Measurements from ENCODE around the gene GNAS-AS1.
"Not testable (repeated sequence)": the region's sequence is repeated elsewhere in the genome, so short reads cannot be mapped to it uniquely, and the experiment has no call there.

GNAS-AS1 gene

DNA sequence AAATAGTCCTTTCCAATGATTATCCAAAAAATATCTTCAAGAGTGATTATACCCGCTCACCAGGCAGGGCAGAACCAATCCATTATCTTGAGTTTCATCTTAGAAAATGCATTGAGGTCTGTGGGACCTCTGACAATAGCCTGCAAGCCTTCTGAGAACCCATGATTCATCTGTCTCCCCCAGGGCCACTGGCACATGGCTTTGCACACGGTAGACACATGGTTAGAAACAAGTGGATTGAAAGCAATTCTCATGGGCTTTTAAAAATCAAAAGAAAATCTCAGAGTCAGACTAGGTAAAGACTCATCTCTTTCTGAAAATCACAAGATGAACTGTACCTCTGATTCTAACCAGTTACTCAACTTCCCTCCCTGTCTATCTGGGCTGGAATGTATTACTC lies 15.5 kb downstream of the GNAS-AS1 start:
- no peak for DNase-seq (ENCODE audit: low spot score)

DNA sequence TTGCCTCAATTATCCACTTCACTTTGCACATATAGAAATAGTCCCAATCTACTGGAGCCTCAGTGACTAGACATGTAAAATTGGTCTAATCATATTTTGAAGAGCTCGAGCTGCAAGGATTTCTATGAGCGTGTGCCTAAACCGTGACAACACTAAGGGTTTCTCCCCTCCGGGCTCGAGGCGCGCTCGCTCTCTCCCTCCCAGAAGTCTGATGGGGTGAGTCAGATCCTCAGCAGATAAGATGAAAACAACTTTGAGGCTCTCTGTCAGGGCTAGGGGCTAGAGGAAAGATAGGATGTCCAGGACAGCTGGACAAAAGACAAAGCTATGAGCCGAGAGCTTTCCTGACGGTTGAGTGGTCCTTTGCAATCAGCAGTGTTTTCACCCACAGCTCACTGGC lies 16.8 kb downstream of the GNAS-AS1 start:
- DNase-seq (ENCODE audit: low spot score): no peak

DNA sequence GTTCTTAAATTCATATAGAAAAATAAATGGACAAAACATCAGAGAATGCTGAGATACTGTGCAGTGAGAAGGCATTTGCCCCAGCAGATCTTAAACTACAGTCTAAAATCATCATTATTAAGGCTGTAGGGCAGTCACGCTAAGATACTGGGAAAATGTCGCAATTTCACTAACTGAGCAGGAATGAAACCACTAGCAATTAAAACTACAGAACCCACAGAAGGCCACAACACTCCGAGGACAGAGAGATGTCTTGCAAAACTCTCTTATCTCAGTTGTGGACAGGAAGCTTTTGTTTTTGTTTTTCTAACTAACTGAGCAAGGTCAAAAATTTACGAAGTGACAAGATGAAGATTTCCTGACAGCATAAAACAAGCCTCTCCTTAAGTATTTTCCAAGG lies 18.2 kb downstream of the GNAS-AS1 start:
- DNase-seq (ENCODE audit: low spot score): no peak

DNA sequence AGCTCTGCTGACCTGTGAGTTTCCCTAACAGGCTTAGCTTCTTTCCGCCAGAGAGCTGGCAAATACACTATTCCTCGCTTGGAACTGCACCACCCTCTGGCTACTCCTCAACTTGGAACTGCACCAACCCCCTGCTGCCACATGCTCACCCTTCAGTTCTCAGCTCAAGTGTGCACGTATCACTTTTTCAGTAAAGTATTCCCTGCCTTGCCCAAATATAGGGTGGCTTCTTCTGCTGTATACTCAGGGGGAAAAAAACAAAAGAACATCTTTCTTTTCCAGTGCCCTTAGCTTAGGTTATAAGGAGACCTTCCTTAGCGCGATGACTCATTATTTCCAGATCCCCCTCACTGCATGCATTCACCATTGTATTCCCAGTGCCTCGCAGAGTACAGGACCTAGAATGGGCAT lies 21.2 kb downstream of the GNAS-AS1 start:
- no peak for DNase-seq (ENCODE audit: low spot score)

DNA sequence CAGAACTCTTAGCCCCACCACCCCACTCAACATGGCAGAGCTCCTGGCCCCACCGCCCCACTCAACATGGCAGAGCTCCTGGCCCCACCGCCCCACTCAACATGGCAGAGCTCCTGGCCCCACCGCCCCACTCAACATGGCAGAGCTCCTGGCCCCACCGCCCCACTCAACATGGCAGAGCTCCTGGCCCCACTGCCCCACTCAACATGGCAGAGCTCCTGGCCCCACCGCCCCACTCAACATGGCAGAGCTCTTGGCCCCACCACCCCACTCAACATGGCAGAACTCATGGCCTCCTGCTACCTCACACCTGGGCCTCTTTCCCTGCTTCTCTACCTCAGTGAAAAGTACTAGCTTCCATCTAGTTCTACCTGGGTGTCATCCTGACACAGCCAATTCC lies 21.9 kb downstream of the GNAS-AS1 start:
- not testable (repeated sequence) for DNase-seq (ENCODE audit: low spot score)

DNA sequence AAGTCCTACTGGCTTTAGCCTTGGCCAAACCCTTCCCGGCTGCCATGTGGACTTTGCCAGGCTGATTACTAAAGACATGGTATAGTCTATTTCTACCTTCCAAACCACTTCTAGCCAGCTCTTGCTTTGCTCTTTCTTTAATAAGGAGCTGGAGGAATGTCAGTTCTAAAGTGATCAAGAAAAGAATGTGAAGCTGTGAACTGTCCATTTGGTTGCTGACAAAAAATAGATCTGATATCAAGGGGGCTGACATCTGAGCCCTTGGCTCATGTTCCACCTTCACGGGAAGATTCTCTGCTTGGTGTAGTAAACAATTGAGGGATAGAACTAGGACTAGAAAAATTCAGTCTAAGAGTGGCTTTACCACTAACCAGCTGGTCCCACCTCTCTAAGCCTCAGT lies 22.6 kb downstream of the GNAS-AS1 start:
- no peak for DNase-seq (ENCODE audit: low spot score)

DNA sequence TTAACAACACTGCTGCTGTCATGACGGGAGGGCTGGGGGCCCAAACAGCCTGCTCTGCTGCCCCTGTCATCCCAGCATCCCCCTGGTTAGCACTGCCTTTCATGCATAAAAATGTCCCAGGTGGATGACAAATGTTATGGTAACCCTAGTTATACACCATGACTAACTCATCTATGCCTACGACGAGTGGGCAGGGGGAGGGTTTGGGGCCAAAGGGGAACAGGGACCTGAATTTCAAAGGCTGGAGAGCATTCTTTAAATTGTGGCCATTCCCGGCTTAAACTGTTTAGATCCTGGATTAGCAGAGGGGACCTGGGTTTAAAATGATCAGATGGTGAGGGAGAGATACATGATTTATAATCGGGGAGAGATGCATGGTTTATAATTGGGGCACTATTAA lies 24.4 kb downstream of the GNAS-AS1 start:
- no peak for DNase-seq (ENCODE audit: low spot score)

DNA sequence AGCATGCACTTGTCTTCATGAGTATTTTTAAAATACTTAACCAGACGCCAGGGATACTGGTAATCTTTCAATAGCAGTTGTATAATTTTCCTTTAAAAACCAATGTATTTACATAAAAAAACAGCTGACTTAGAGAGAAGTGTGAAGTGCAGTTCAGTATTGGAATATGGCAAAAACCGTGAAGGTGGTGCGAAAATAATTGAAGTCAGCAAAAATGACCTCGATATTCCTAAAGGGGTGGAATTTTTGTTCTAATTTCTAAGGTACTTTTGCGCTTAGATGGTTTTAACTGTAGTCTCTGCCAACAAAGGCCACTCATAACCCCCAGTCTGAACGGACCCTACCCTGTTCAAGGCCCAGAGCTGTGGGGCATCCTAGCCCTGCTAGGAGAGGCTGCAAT lies 25.3 kb downstream of the GNAS-AS1 start:
- no peak for DNase-seq (ENCODE audit: low spot score)

DNA sequence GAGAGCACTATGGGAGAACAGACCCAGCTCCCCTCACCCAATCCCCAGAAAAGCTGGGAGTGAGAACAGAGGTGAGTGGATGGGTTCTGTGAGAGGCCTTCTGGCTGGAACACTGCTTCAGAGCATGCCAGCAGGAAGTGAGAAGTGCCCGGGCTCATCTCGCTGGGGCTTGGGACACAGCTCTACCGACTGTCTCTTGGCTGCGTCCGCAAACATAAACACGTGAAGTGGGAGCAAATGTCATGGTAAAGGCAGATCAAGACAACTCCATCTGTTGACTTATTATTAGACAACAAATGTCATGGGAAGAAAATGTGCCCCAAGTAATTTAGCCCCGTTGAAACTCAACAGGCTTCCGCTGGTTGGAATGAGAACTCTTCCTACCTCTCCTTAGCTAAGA lies 25.9 kb downstream of the GNAS-AS1 start:
- no peak for DNase-seq (ENCODE audit: low spot score)

DNA sequence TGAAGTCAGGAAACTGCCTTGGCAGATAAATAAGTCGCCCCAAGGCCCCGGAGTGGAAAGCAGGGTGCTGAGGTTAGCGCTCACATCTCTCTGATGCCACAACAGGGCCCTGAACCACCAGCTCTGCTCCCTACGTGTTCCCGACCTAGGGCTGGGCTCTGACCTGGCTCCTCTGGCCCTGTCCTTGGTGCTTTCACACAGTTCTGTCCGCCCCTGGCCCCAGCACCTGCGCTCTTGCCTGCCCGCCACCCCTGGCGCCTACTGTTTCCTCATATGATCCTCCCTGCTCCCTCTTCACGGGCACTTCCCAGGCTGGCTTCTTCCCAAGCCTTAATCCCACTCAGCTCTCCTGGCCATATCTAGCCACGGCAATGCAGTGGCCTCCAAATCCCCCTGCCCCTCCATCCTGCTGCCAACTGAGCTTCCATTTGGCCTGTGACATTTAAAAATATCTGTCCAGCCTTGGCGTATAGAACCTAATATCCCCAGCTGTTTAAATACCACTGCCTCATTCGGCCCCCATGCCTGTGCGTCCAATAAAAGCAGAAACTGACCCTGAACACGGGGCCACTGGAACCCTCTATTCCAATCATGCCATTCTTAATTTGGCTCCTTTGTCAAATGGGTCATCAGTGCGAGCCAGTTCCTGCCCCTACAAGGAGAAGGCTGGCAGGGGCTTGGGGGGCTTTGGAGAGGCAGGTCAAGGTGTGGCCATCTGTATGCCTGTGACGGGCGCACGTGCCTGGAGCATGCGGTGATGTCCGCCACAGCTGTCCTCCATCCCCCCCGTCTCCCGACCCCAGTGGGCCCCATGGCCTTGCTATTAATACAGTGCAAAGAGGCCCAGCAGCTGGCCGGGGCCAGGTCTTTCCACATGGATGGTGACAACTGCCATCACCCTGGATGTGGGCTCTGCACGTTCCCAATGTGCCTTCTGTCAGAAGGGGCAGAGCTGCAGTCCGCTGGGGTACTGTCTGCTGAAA lies 27.7 kb downstream of the GNAS-AS1 start:
- no peak for DNase-seq (ENCODE audit: low spot score)

DNA sequence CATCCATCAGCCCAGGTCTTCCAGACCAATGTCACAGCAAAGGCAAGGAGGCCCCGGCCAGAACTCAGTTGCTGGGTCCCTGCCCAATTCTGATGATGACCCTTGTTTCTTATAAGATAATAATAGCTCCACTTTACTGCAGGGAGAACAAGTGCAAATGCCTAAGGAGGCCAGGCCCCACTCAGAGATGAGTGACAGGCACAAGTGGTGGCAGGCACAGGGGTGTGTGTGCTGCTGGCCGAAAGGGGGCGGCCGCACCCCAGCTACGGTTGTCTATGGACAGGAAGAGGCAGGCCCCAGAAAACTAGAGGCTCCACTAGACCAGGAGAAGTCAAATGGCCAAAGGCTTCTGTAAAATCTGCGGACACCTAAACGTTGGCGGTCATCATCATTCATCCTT lies 28.6 kb downstream of the GNAS-AS1 start:
- no peak for DNase-seq (ENCODE audit: low spot score)

DNA sequence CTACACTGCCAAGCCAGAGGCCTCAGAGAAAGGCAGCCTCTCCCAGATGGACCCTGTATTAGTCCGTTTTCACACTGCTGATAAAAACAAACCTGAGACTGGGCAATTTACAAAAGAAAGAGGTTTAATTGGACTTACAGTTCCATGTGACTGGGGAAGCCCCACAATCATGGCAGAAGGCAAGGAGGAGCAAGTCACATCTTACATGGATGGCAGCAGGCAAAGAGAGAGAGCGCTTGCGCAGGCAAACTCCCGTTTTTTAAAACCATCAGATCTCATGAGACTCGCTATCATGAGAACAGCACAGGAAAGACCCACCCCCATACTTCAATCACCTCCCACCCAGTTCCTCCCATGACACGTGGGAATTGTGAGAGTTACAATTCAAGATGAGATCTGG lies 30.2 kb downstream of the GNAS-AS1 start:
- DNase-seq (ENCODE audit: low spot score): not testable (repeated sequence)

DNA sequence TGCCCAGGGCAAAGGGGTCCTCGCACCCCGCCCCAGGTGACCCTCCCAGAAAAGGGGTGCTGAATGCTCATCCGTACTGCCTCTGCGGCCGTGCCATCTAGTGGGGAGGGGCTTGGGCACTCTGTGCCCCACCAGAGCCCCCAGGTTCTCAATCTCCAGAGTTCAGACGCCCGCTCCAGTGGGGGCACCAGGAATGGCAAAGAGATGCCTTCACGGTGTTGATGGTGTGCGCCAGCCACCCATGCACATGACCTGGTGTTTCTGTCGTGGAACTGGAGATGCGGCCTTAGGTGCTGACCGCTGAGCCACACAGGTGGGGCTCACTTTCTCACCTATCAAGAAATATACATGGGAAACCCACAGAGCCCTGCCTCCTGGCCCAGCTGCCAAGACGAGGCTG lies 30.8 kb downstream of the GNAS-AS1 start:
- DNase-seq (ENCODE audit: low spot score): no peak

DNA sequence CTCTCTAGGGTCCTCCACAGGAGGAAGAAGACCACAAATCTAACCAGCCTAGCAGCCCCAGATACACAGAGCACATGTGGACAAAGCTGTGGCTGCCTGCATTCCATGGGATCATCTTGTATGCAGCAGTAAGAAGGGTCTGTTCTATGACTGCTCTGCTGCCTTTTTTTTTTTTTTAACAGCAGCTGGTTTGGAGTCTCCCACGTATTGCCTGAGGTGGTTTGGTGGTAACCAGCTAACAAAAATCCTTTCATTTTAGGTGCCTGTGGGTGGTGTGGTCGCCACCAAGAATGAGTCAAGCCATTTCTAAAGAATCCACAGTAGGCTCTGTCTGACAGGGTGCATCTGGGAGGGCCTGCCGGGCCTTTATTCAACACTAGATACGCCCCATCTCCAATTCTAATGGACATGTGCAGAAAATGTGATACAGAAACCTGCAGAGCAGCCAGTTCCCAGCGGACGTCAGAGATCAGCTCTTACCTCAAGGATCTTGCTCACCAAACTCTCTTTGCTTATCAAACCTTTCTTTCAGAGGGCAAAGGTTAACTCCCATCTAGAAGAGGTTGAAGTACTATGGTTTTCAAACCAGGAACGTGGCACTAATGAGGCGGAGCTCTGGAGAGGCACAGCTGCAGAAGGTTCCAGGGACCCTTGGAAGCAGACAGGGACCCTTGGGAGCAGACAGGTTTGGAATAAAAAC lies 32.0 kb downstream of the GNAS-AS1 start:
- no peak for DNase-seq (ENCODE audit: low spot score)

DNA sequence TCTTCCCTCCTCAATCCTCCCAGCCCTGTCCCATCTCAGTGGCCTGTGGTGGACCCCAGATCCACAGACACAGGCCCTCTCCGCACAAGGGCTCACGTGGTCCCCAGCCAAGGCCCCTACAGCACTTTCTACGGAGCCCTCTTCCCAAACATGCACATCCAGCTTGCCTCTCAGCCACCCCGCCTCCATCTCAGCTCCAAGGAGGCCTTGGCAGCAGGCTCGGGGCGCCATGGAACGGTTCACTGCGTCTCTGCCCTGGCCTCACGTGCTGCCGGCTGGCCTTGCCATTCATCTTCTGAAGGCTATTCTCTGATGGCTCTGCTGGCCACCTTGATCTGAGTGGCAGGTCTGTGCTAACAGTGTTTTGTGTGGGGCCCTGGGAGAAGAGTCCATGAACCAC lies 33.0 kb downstream of the GNAS-AS1 start:
- no peak for DNase-seq (ENCODE audit: low spot score)

DNA sequence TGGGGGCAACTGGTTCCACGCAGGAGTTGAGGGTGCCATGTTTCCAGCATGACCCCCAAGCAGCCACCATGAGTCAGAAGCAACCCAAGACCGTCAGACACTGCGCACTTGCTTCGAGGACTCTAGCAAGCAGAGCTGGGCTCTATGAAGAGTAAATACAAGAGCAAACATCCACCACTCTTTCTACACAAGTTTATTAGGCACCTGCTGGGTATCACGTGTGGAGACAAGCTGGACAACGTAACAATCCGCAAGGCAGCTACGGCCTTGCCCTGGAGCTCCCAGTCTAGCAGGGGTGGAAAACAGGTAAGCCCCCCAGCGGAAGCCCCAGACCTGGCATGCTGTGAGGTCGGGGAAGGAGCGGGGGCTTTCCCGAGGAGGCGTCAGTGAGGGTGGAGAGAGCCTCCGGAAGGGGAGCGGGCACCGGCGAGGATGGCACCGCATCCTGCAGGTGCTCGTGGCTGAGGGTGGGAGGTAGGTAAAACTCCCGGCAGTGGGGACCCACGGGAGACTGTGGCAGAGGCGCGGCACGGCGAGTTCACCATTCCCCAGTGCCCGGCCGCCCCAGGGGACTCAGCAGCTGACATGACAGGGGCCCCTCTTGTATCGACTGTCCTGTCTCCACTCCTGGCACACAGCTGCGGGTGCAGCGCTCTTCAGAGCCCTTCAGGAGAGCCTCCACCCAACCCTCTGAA lies 33.6 kb downstream of the GNAS-AS1 start:
- no peak for DNase-seq (ENCODE audit: low spot score)

DNA sequence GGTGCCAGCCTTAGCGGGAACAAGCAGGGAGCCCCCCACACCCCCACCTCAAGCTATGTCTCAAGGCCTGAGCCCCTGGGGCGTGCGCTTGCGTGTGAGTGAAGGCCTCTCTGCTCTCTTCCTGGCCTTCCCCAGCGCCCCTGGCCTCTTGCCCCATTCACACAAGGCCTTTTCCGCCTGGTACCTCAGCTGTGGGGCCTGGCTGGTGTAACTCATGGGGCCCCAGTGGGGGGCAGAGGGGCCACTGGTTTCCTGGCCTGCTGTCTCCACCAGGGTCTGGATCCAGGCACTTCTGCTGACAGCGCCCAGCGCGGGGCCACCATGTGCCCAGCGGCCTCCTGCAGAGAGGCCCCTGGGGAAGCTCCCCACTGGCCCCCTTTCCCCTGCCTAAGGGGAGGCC lies 34.7 kb downstream of the GNAS-AS1 start:
- DNase-seq (ENCODE audit: low spot score): no peak

DNA sequence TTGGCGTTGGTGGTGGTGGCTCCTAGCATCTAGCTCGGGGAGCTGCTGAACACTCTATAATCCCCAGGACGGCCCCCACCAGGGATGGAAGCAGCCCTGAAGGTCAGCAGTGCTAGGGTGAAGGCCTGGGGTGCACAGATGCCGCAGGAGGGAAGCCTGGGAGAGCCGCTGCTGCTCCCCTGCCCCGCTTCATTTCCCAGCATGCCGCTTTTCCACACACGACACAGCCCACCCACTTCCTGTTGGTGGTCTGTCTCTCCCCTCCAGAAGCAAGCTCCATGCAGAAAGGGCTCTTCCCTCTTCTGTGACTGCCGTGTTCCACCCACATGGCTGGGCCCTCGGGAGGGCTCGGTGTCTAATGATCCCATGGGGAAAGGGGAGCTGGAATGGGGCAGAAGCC lies 35.3 kb downstream of the GNAS-AS1 start:
- DNase-seq (ENCODE audit: low spot score): no peak

DNA sequence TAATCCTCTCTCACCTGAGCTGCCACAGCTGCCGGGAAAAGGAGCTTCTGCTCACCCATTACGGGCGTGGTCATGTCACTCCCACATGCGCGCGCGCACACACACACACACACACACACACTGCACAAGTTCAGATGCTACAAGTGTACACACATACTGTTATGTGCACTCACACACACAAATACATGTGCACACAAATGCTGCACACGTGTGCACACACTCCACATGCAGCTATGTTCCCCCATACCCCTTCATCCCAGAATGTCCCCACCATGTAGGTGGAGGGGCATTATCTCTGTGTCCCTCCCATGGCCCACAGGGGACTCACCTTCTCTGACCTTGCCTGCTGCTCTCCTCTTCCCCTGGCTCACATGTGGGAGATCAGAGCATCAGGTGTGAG lies 37.3 kb downstream of the GNAS-AS1 start:
- no peak for DNase-seq (ENCODE audit: low spot score)

DNA sequence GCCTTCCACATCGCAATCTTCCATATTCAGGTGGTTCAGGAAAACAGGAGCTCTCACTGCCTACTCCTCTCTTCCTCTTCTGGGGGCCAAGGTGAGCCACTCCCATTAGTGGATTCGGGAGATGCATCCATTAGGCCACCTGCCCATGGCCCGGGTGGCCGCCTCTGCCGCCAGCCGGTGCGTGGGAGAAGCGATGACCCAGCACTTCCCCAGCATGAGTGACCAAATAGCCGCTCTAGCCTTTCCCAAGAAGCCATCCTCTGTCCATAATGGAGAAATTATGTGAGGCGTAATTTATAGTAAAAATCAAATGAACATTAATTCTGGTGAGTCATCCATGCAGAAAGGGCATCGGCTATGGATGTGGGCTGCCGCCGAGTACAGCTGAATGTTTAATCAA lies 39.4 kb downstream of the GNAS-AS1 start:
- no peak for DNase-seq (ENCODE audit: low spot score)

DNA sequence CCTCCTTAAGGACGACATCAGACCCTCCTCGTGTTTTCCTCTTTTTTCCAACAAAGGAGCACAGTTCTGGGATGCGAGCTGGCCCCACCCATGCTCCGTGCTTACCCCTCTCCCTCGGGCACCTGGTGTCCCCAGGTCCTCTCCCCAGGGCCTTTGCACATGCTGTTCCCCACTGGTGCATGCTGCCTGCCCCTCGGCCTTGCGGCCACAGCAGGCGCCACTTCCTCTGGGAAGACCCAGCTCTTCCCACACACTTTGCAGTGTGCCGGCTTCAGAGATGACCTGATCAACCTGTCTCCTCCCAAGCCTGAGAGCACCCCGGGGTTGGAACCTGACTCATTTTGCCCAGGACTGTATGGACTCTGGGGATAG lies 39.8 kb downstream of the GNAS-AS1 start:
- no peak for DNase-seq (ENCODE audit: low spot score)

DNA sequence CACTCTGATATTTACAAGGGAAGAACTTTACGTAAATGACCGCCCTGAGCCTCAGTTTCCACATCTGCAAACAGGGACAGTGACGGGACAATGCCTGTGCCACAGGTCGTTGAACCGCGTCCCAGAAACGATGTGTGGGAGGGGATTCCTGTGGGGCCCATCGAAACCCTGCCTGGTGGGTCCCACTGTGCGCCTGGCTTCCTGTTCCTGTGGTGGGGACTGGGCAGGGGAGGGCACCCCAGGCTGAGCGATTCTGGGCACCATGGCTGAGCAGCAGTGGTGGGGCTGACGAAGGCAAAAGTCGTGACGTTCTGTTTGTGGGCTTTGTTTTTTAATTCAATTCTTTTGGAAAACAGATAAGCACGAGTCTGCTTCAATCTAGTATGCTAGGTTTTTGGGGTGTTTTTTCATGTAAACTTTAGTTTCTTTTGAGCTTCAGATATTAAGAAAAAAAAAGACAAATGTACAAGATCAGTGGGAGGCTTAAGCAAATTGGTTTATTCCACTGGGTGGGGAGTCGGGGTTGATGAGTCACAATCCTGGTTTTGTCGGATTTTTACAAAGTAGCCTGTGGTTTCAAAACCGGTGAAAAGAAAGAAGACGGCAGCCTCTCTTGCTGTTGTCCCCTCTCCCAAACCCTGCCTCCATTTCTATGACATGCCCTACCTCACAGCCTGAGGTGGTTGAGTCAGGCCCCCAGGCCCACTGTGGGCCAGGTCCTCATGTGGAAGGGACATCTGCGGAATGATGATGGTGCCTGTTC lies 40.4 kb downstream of the GNAS-AS1 start:
- no peak for DNase-seq (ENCODE audit: low spot score)
